Mesothelial cell of epicardium (in vitro differentiated cells): Measurements from ENCODE around the gene ARAP2. TPM values are rescaled to one million over a fixed set of nuclear protein-coding genes. Genes with fewer than 3 reads are reported as not detected.

Experiments
- DNase-seq, 2 experiments: peaks; one replicate each; pipeline ENCODE4 v3.0.0; 2021; ENCODE audit warnings: low spot score in 2 of 2; ENCODE audit not compliant: unreplicated experiment in 2 of 2
- H3K27ac Mint-ChIP-seq: 2 replicates; pipeline ENCODE4 v1.8.0; 2021; ENCODE audit warnings: mixed read lengths
- H3K27me3 Mint-ChIP-seq: 2 replicates; pipeline ENCODE4 v1.8.0; 2021; ENCODE audit warnings: low read depth, mixed read lengths
- H3K36me3 Mint-ChIP-seq: 2 replicates; pipeline ENCODE4 v1.8.0; 2021; ENCODE audit warnings: mixed read lengths
- H3K4me1 Mint-ChIP-seq: 2 replicates; pipeline ENCODE4 v1.8.0; 2021; ENCODE audit warnings: mixed read lengths
- H3K4me3 Mint-ChIP-seq: 2 replicates; pipeline ENCODE4 v1.8.0; 2021; ENCODE audit warnings: mild to moderate bottlenecking, moderate library complexity, mixed read lengths
- H3K9me3 Mint-ChIP-seq: 2 replicates; pipeline ENCODE4 v1.8.0; 2021; ENCODE audit warnings: mixed read lengths
- CTCF ChIP-seq: fragments of 200-600 bp; sonication (generic); IDR thresholded peaks from one replicate; pipeline ENCODE4 v1.5.0; 2021; ENCODE audit warnings: antibody characterized with exemption; ENCODE audit not compliant: unreplicated experiment
- total RNA-seq: library from RNA; stranded (reverse); gene quantifications from 3 replicates; pipeline ENCODE4 v1.2.1, GENCODE V29; 2021

Gene ARAP2
- total RNA-seq, 1 donor from 2014 or later: 16.0 TPM

DNA sequence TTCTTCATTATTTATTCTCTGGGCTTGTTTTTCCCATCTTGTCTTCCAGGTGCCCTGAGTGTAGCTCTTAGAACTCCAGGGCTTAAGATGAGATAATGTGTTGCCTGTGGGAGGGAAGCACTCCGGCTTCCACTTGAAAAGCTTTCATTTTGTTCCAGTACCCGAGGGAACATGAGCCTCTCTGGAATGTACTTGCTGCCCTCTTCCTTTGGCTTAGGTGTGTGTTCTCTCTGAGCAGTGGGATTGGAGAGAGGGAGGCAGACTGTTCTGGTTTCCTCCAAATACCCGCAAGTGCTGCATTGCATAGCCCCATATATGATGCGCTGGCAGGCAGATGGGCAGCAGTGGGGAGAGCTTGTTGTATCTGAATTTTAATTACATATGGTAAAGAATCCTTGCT, 36.2 kb upstream of the ARAP2 start:
- peaks cover 1% of the 10 kb centered on the region for H3K27me3 Mint-ChIP-seq
- H3K4me3 Mint-ChIP-seq: no peak overlapping the region
- no peaks in the 10 kb centered on the region for H3K36me3 Mint-ChIP-seq
- no peak for DNase-seq
- peak overlapping the region; percentile 85 for H3K27ac Mint-ChIP-seq
- H3K9me3 Mint-ChIP-seq: peaks cover 5% of the 10 kb centered on the region
- no peak for TF ChIP-seq CTCF
- H3K4me1 Mint-ChIP-seq: peaks cover 20% of the 10 kb centered on the region

GRCh38 chr4:36278789-36279188, 34.5 kb upstream of the ARAP2 start:
- no peaks in the 10 kb centered on the region for H3K9me3 Mint-ChIP-seq
- H3K36me3 Mint-ChIP-seq: no peaks in the 10 kb centered on the region
- no peak for DNase-seq
- H3K27me3 Mint-ChIP-seq: peaks cover 1% of the 10 kb centered on the region
- peaks cover 21% of the 10 kb centered on the region for H3K4me1 Mint-ChIP-seq
- H3K27ac Mint-ChIP-seq: no peak overlapping the region
- TF ChIP-seq CTCF: no peak
- no peak overlapping the region for H3K4me3 Mint-ChIP-seq

DNA sequence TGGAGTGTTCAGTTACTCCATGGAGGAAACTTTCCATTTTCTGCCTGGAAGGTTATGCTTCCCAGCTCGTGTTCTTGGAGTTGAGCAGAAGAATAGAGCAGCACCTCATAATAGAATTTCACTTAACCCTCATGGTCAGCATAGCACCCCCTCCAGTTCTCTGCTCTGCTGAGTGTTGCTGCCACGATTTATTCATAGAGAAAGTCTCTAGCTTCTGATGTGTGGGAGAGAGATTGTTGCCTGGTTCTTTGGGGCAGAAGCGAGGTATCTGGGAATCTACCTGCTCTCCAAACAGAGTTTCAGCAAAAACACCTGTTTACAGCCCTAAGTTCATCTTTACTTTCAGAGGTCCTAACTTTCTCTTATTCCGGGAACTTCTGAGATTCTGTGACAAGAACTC, 33.2 kb upstream of the ARAP2 start:
- H3K4me1 Mint-ChIP-seq: peaks cover 21% of the 10 kb centered on the region
- no peak for DNase-seq
- peaks cover 1% of the 10 kb centered on the region for H3K27me3 Mint-ChIP-seq
- no peaks in the 10 kb centered on the region for H3K9me3 Mint-ChIP-seq
- TF ChIP-seq CTCF: no peak
- H3K36me3 Mint-ChIP-seq: no peaks in the 10 kb centered on the region
- no peak overlapping the region for H3K4me3 Mint-ChIP-seq
- no peak overlapping the region for H3K27ac Mint-ChIP-seq

- no peak overlapping the region for H3K4me3 Mint-ChIP-seq
- DNase-seq: no peak
- TF ChIP-seq CTCF: no peak
- no peaks in the 10 kb centered on the region for H3K36me3 Mint-ChIP-seq
- H3K4me1 Mint-ChIP-seq: peaks cover 2% of the 10 kb centered on the region
- no peaks in the 10 kb centered on the region for H3K9me3 Mint-ChIP-seq
- H3K27ac Mint-ChIP-seq: no peak overlapping the region
- H3K27me3 Mint-ChIP-seq: peaks cover 1% of the 10 kb centered on the region
These were observed 29.8 kb upstream of the ARAP2 start for GRCh38 chr4:36274158-36274557.

GRCh38 chr4:36273276-36273675, 29.0 kb upstream of the ARAP2 start:
- H3K4me3 Mint-ChIP-seq: no peak overlapping the region
- H3K36me3 Mint-ChIP-seq: no peaks in the 10 kb centered on the region
- peaks cover 1% of the 10 kb centered on the region for H3K27me3 Mint-ChIP-seq
- no peaks in the 10 kb centered on the region for H3K9me3 Mint-ChIP-seq
- H3K4me1 Mint-ChIP-seq: peaks cover 2% of the 10 kb centered on the region
- no peak overlapping the region for H3K27ac Mint-ChIP-seq
- DNase-seq: no peak
- no peak for TF ChIP-seq CTCF

GRCh38 chr4:36269533-36270173, 25.3 kb upstream of the ARAP2 start:
- Mint-ChIP-seq H3K9me3 (no peaks in the 10 kb centered on the region), H3K27me3 (no peaks in the 10 kb centered on the region), H3K27ac (no peak overlapping the region), H3K36me3 (no peaks in the 10 kb centered on the region), H3K4me1 (peaks cover 2% of the 10 kb centered on the region), H3K4me3 (no peak overlapping the region)
- no peak for DNase-seq
- no peak for TF ChIP-seq CTCF
